ENCODE data around the gene PDE6B.

PDE6B gene

GRCh38 chr4:624705-625590, at the start of gene PDE6B:
TSS of gene PDE6B (plus strand) at chr4:625573. CDS start at chr4:625627, 54 bp downstream.
- no peak within 1 kb of the TSS; a peak in 1 of 20 replicates for H3K4me3 ChIP-seq
- no peak within 1 kb of the TSS for H3K27ac ChIP-seq
- peaks cover 0 to 6% (median 0%) of the 10 kb centered on the region in 11 experiments; a peak in 4 of 22 replicates for H3K9me3 ChIP-seq (replicated peaks in 1 of 11)
- no peaks in the 10 kb centered on the region for H3K36me3 ChIP-seq
- H3K4me1 ChIP-seq: peaks cover 24 to 60% (median 52%) of the 10 kb centered on the region in 10 experiments
- H4K20me1 ChIP-seq: no peaks in the 10 kb centered on the region
- H3K9ac ChIP-seq: no peak within 1 kb of the TSS
- peak within 1 kb of the TSS; percentile 63 to 88 (median 78) for H3K4me2 ChIP-seq
- H3K27me3 ChIP-seq: no peaks in the 10 kb centered on the region; a peak in 1 of 22 replicates
- TF ChIP-seq Cebpa-rat (IDR thresholded peaks at IDR 0.05): no peak

- H3K27me3 ChIP-seq: no peaks in the 10 kb centered on the region
- H3K36me3 ChIP-seq: no peaks in the 10 kb centered on the region
- H3K9ac ChIP-seq: no peak within 1 kb of the TSS
- H3K4me3 ChIP-seq: no peak within 1 kb of the TSS
- no peaks in the 10 kb centered on the region for H4K20me1 ChIP-seq
- TF ChIP-seq Cebpa-rat (IDR thresholded peaks at IDR 0.05): no peak
- H3K4me1 ChIP-seq: 0 out of 20 replicates have a peak, but pooled peaks cover 0 to 4% (median 0%) of the 10 kb centered on the region in 10 experiments
- no peak within 1 kb of the TSS for H3K27ac ChIP-seq
- no peak within 1 kb of the TSS for H3K4me2 ChIP-seq
- peaks cover 54 to 76% (median 68%) of the 10 kb centered on the region in 11 experiments for H3K9me3 ChIP-seq (replicated peaks in 1 of 11)
These were observed 49.0 kb upstream of the PDE6B start, which contains the start of gene TMEM271 for GRCh38 chr4:576245-576821. TSS of gene TMEM271 (minus strand) at chr4:576295. CDS start at chr4:576062, 233 bp downstream.

- Histone ChIP-seq H3K9me3 (replicated peaks in 1 of 11) (peaks cover 54 to 76% (median 67%) of the 10 kb centered on the region in 11 experiments), H3K4me2 (no peak overlapping the region), H3K27ac (no peak overlapping the region), H3K36me3 (no peaks in the 10 kb centered on the region), H4K20me1 (no peaks in the 10 kb centered on the region), H3K4me3 (no peak overlapping the region), H3K9ac (no peak overlapping the region), H3K27me3 (no peaks in the 10 kb centered on the region), H3K4me1 (0 out of 20 replicates have a peak, but pooled peaks cover 0 to 4% (median 0%) of the 10 kb centered on the region in 10 experiments)
- TF ChIP-seq Cebpa-rat (IDR thresholded peaks at IDR 0.05): no peak
These were observed 48.3 kb upstream of the PDE6B start for GRCh38 chr4:576991-577498.

GRCh38 chr4:577499-578450, 47.6 kb upstream of the PDE6B start:
- Histone ChIP-seq H3K4me2 (no peak overlapping the region), H3K4me3 (no peak overlapping the region), H3K4me1 (0 out of 20 replicates have a peak, but pooled peaks cover 0 to 4% (median 0%) of the 10 kb centered on the region in 10 experiments), H3K27ac (no peak overlapping the region), H3K9ac (no peak overlapping the region), H3K36me3 (no peaks in the 10 kb centered on the region), H3K9me3 (replicated peaks in 1 of 11) (peaks cover 55 to 76% (median 63%) of the 10 kb centered on the region in 11 experiments), H4K20me1 (no peaks in the 10 kb centered on the region), H3K27me3 (no peaks in the 10 kb centered on the region)
- TF ChIP-seq Cebpa-rat (IDR thresholded peaks at IDR 0.05): no peak

- Histone ChIP-seq H3K9ac (no peak overlapping the region), H3K4me3 (no peak overlapping the region), H4K20me1 (no peaks in the 10 kb centered on the region), H3K4me2 (peak overlapping the region in 2 of 11 experiments; percentile 14 to 18; a peak in 1 of 22 replicates), H3K27me3 (no peaks in the 10 kb centered on the region), H3K9me3 (replicated peaks in 1 of 11) (peaks cover 59 to 76% (median 63%) of the 10 kb centered on the region in 11 experiments), H3K4me1 (0 out of 20 replicates have a peak, but pooled peaks cover 0 to 4% (median 0%) of the 10 kb centered on the region in 10 experiments), H3K27ac (no peak overlapping the region), H3K36me3 (no peaks in the 10 kb centered on the region)
- TF ChIP-seq Cebpa-rat (IDR thresholded peaks at IDR 0.05): no peak
These were observed 46.6 kb upstream of the PDE6B start for GRCh38 chr4:578451-579443.

- Histone ChIP-seq H3K9me3 (replicated peaks in 1 of 11) (peaks cover 59 to 76% (median 64%) of the 10 kb centered on the region in 11 experiments), H3K9ac (no peak overlapping the region), H3K4me2 (peak overlapping the region in 2 of 11 experiments; percentile 14 to 18; a peak in 1 of 22 replicates), H3K36me3 (no peaks in the 10 kb centered on the region), H3K27me3 (no peaks in the 10 kb centered on the region), H4K20me1 (no peaks in the 10 kb centered on the region), H3K27ac (no peak overlapping the region), H3K4me3 (no peak overlapping the region), H3K4me1 (0 out of 20 replicates have a peak, but pooled peaks cover 0 to 4% (median 0%) of the 10 kb centered on the region in 10 experiments)
- TF ChIP-seq Cebpa-rat (IDR thresholded peaks at IDR 0.05): no peak
These were observed 45.7 kb upstream of the PDE6B start for GRCh38 chr4:579543-580175.

- no peak overlapping the region for H3K4me3 ChIP-seq
- no peak for TF ChIP-seq Cebpa-rat (IDR thresholded peaks at IDR 0.05)
- H3K9me3 ChIP-seq (replicated peaks in 1 of 11): peaks cover 54 to 79% (median 62%) of the 10 kb centered on the region in 11 experiments
- no peaks in the 10 kb centered on the region for H3K36me3 ChIP-seq
- H3K27ac ChIP-seq: no peak overlapping the region
- H3K27me3 ChIP-seq: no peaks in the 10 kb centered on the region
- no peak overlapping the region for H3K4me2 ChIP-seq
- H4K20me1 ChIP-seq: no peaks in the 10 kb centered on the region
- no peak overlapping the region for H3K9ac ChIP-seq
- 0 out of 20 replicates have a peak, but pooled peaks cover 0 to 4% (median 0%) of the 10 kb centered on the region in 10 experiments for H3K4me1 ChIP-seq
These were observed 44.2 kb upstream of the PDE6B start for GRCh38 chr4:581181-581580.
